IMR-90 (cell line): Measurements from ENCODE around the gene ALDH7A1. TPM values are rescaled to one million over a fixed set of nuclear protein-coding genes. Genes with fewer than 3 reads are reported as not detected.

Experiments used
- ATAC-seq: fragments of 200-7000 bp; cut with Tn5 transposase; 2 replicates; pipeline ENCODE4 v1.9.1; 2020; ENCODE audit warnings: low read depth, mild to moderate bottlenecking, moderate library complexity
- BruUV-seq: library from RNA; stranded (reverse); fragments of 400-500 nt; replicated peaks from 2 replicates; lab custom pipeline; 2021; lab: Mats Ljungman, UMichigan
- CTCF ChIA-PET: fragments of 300-600 bp; formaldehyde crosslinking; extraction: SDS; loops from one replicate; lab custom pipeline; 2021; ENCODE audit warnings: antibody characterized with exemption; lab: Yijun Ruan, JAX
- POLR2A ChIA-PET: fragments of 300-600 bp; sonication (Branson Sonifier 250); formaldehyde crosslinking; loops from one replicate; lab custom pipeline; 2022; ENCODE audit warnings: antibody characterized with exemption; ENCODE audit not compliant: unreplicated experiment; lab: Charles Lee
- DNase-seq: peaks from one replicate; pipeline ENCODE4 v3.0.0; 2013
- H2AFZ ChIP-seq: replicated peaks from 2 replicates; pipeline ENCODE3; 2013; ENCODE audit warnings: low read length, mild to moderate bottlenecking; ENCODE audit not compliant: poor library complexity
- H2AK5ac ChIP-seq: 2 replicates; pipeline ENCODE4 v1.6.1; 2013; ENCODE audit warnings: low read depth, low read length, inconsistent platforms
- H2AK9ac ChIP-seq: replicated peaks from 2 replicates; pipeline ENCODE3; 2013; ENCODE audit warnings: mild to moderate bottlenecking, low read depth, low read length, moderate library complexity; ENCODE audit not compliant: poor library complexity
- H2BK120ac ChIP-seq: 2 replicates; pipeline ENCODE4 v1.6.1; 2013; ENCODE audit warnings: low read depth, low read length, inconsistent platforms
- H2BK15ac ChIP-seq: 3 replicates; pipeline ENCODE4 v1.6.1; 2013; ENCODE audit warnings: low read depth, low read length, inconsistent platforms
- H2BK20ac ChIP-seq: 2 replicates; pipeline ENCODE4 v1.6.1; 2013; ENCODE audit warnings: low read depth, mild to moderate bottlenecking, inconsistent platforms, low read length, moderate library complexity
- H2BK5ac ChIP-seq: 2 replicates; pipeline ENCODE4 v1.6.1; 2013; ENCODE audit warnings: mild to moderate bottlenecking, low read depth, low read length, inconsistent platforms; ENCODE audit not compliant: poor library complexity, severe bottlenecking
- H3K14ac ChIP-seq: replicated peaks from 2 replicates; pipeline ENCODE4 v1.6.1; 2013; ENCODE audit warnings: low read depth, low read length, inconsistent platforms
- H3K18ac ChIP-seq: 2 replicates; pipeline ENCODE4 v1.6.1; 2013; ENCODE audit warnings: low read depth, low read length, control low read depth
- H3K23ac ChIP-seq: 2 replicates; pipeline ENCODE4 v1.6.1; 2013; ENCODE audit warnings: low read depth, low read length, inconsistent platforms
- H3K27ac ChIP-seq: 2 replicates; pipeline ENCODE4 v1.5.1; 2013; ENCODE audit warnings: mild to moderate bottlenecking, control low read depth, low read length; ENCODE audit not compliant: insufficient read depth
- H3K27me3 ChIP-seq: 2 replicates; pipeline ENCODE4 v1.6.1; 2013; ENCODE audit warnings: low read length; ENCODE audit not compliant: control insufficient read depth, insufficient read depth
- H3K36me3 ChIP-seq: 2 replicates; pipeline ENCODE4 v1.6.1; 2013; ENCODE audit warnings: low read length, mixed read lengths; ENCODE audit not compliant: control insufficient read depth, insufficient read depth
- H3K4ac ChIP-seq: 2 replicates; pipeline ENCODE4 v1.6.1; 2013; ENCODE audit warnings: low read depth, low read length, inconsistent platforms
- H3K4me1 ChIP-seq: 2 replicates; pipeline ENCODE4 v1.6.1; 2013; ENCODE audit warnings: low read length, mixed read lengths; ENCODE audit not compliant: control insufficient read depth, insufficient read depth
- H3K4me2 ChIP-seq: 2 replicates; pipeline ENCODE4 v1.6.1; 2013; ENCODE audit warnings: low read depth, mild to moderate bottlenecking, control low read depth, low read length, moderate library complexity
- H3K4me3 ChIP-seq: 2 replicates; pipeline ENCODE4 v1.5.1; 2013; ENCODE audit warnings: low read depth, mild to moderate bottlenecking, control low read depth, low read length, moderate library complexity; ENCODE audit not compliant: insufficient read depth
- H3K56ac ChIP-seq: 2 replicates; pipeline ENCODE4 v1.6.1; 2013; ENCODE audit warnings: low read length, inconsistent platforms; ENCODE audit not compliant: insufficient read depth; ENCODE audit errors: extremely low read depth
- H3K79me1 ChIP-seq, 2 experiments: 2 replicates each; pipeline ENCODE4 v1.6.1; 2013; ENCODE audit warnings: low read length in 2 of 2, inconsistent platforms in 1 of 2, low read depth in 1 of 2
- H3K9ac ChIP-seq: 2 replicates; pipeline ENCODE4 v1.6.1; 2013; ENCODE audit warnings: low read depth, low read length, control low read depth
- H3K9me1 ChIP-seq: 2 replicates; pipeline ENCODE4 v1.6.1; 2013; ENCODE audit warnings: low read length, inconsistent platforms; ENCODE audit not compliant: insufficient read depth
- H3K9me3 ChIP-seq: 2 replicates; pipeline ENCODE4 v1.6.1; 2013; ENCODE audit warnings: low read length; ENCODE audit not compliant: control insufficient read depth, insufficient read depth
- H4K20me1 ChIP-seq: 2 replicates; pipeline ENCODE4 v1.6.1; 2013; ENCODE audit warnings: low read length, inconsistent platforms; ENCODE audit not compliant: insufficient read depth
- H4K5ac ChIP-seq: 2 replicates; pipeline ENCODE4 v1.6.1; 2013; ENCODE audit warnings: mild to moderate bottlenecking, low read depth, low read length, control low read depth
- H4K8ac ChIP-seq, 2 experiments: 2 replicates each; pipeline ENCODE4 v1.6.1; 2013; ENCODE audit warnings: low read depth in 2 of 2, low read length in 2 of 2, control low read depth in 1 of 2, inconsistent platforms in 1 of 2
- H4K91ac ChIP-seq: 2 replicates; pipeline ENCODE4 v1.6.1; 2013; ENCODE audit warnings: low read depth, low read length, inconsistent platforms; ENCODE audit not compliant: insufficient read depth
- BHLHE40 ChIP-seq: fragments of 150-350 bp; IDR thresholded peaks from 2 replicates; pipeline ENCODE4 v1.6.1; 2016; ENCODE audit warnings: mild to moderate bottlenecking, low read depth, low read length
- CEBPB ChIP-seq: IDR thresholded peaks from 2 replicates; pipeline ENCODE4 v1.6.1; 2012; ENCODE audit warnings: low read depth, low read length, improper control_type of control experiment
- CHD1 ChIP-seq: IDR thresholded peaks from 2 replicates; pipeline ENCODE4 v1.6.1; 2012; ENCODE audit warnings: low read depth, low read length, improper control_type of control experiment
- ELK1 ChIP-seq: fragments of 150-350 bp; IDR thresholded peaks from 2 replicates; pipeline ENCODE4 v1.6.1; 2016; ENCODE audit warnings: low read depth, mild to moderate bottlenecking, low read length, moderate library complexity, borderline replicate concordance
- FOS ChIP-seq: fragments of 150-350 bp; IDR thresholded peaks from 2 replicates; pipeline ENCODE4 v1.6.1; 2016; ENCODE audit warnings: low read depth, low read length
- MAFK ChIP-seq: IDR thresholded peaks from 2 replicates; pipeline ENCODE4 v1.6.1; 2012; ENCODE audit warnings: low read depth, low read length, improper control_type of control experiment
- MAZ ChIP-seq: IDR thresholded peaks from 2 replicates; pipeline ENCODE4 v1.6.1; 2012; ENCODE audit warnings: low read depth, mild to moderate bottlenecking, low read length, improper control_type of control experiment, moderate library complexity, borderline replicate concordance
- MXI1 ChIP-seq: IDR thresholded peaks from 2 replicates; pipeline ENCODE4 v1.6.1; 2012; ENCODE audit warnings: low read depth, mild to moderate bottlenecking, low read length, moderate library complexity, borderline replicate concordance
- NFE2L2 ChIP-seq: fragments of 150-350 bp; IDR thresholded peaks from 2 replicates; pipeline ENCODE4 v1.6.1; 2016; ENCODE audit warnings: low read depth, mild to moderate bottlenecking, low read length
- POLR2A ChIP-seq: IDR thresholded peaks from 2 replicates; pipeline ENCODE4 v1.6.1; 2012; ENCODE audit warnings: mild to moderate bottlenecking, low read depth, low read length
- RAD21 ChIP-seq: IDR thresholded peaks from 2 replicates; pipeline ENCODE4 v1.6.1; 2012; ENCODE audit warnings: low read length, improper control_type of control experiment
- RCOR1 ChIP-seq: IDR thresholded peaks from 2 replicates; pipeline ENCODE4 v1.6.1; 2012; ENCODE audit warnings: mild to moderate bottlenecking, low read length, improper control_type of control experiment; ENCODE audit not compliant: insufficient replicate concordance
- RFX5 ChIP-seq: IDR thresholded peaks from 2 replicates; pipeline ENCODE4 v1.8.0; 2012; ENCODE audit warnings: low read depth, mild to moderate bottlenecking, low read length, moderate library complexity
- SMC3 ChIP-seq: fragments of 150-350 bp; IDR thresholded peaks from 2 replicates; pipeline ENCODE4 v1.6.1; 2016; ENCODE audit warnings: low read depth, mild to moderate bottlenecking, antibody characterized with exemption, low read length, moderate library complexity
- USF2 ChIP-seq: fragments of 150-350 bp; IDR thresholded peaks from 2 replicates; pipeline ENCODE4 v1.6.1; 2017; ENCODE audit warnings: mild to moderate bottlenecking, antibody characterized with exemption, low read length, low read depth
- WGBS, 2 experiments: methylation state at CpG; one replicate each; pipeline versions ENCODE4 v1.1.5 to v1.1.7; 2013; ENCODE audit warnings: missing lambda C conversion rate in 2 of 2; ENCODE audit not compliant: insufficient read length in 1 of 2; ENCODE audit errors: extremely low coverage in 2 of 2; 5-methylcytosine and 5-hydroxymethylcytosine counted together
- dilution Hi-C: fragments of 300-500 bp; cut with HindIII; formaldehyde crosslinking; loops from one replicate; pipeline ENCODE4 v1.14.3; 2018; ENCODE audit warnings: low sequenced_read_pairs; ENCODE audit not compliant: unreplicated experiment
- in situ Hi-C: fragments of 300-500 bp; cut with MboI; formaldehyde crosslinking; loops from 3 replicates; pipeline ENCODE4 v1.14.3; 2019; ENCODE audit warnings: low sequenced_read_pairs, inconsistent platforms, mixed read lengths
- intact Hi-C: fragments of 100-400 bp; cut with micrococcal nuclease; formaldehyde crosslinking; loops from 2 replicates; pipeline ENCODE4 v1.10.0; 2022
- polyA plus RNA-seq, 3 experiments: library from polyadenylated mRNA; depleted of rRNA; stranded (reverse); fragments of >200 nt; gene quantifications; 2 replicates each; pipeline ENCODE4 v1.2.3, GENCODE V29; 2012; ENCODE audit warnings: low replicate concordance in 1 of 3
- total RNA-seq: library from RNA; depleted of rRNA; stranded (reverse); fragments of >200 nt; gene quantifications from 2 replicates; pipeline ENCODE4 v1.2.3, GENCODE V29; 2012
- TF ChIP-seq, protein P1 (sequence below): conservative IDR thresholded peaks from 2 replicates; pipeline ENCODE4 v1.5.1; 2012; ENCODE audit warnings: mild to moderate bottlenecking, low read depth, low read length, improper control_type of control experiment

ALDH7A1 gene
- total and polyA plus RNA-seq, 2 of the 4 experiments (the other 2 are of a cell fraction), result 40.9 to 62.2 TPM

GRCh38 chr5:126568206-126568755 is 26.7 kb downstream of the ALDH7A1 start:
- TF ChIP-seq MAZ (no peak), POLR2A (no peak), RFX5 (no peak), CEBPB (no peak), CHD1 (no peak), FOS (no peak), MAFK (no peak), MXI1 (no peak), NFE2L2 (no peak), RCOR1 (no peak), RAD21 (no peak), USF2 (no peak), ELK1 (no peak), SMC3 (no peak), BHLHE40 (no peak)
- TF ChIP-seq, protein P1, sequence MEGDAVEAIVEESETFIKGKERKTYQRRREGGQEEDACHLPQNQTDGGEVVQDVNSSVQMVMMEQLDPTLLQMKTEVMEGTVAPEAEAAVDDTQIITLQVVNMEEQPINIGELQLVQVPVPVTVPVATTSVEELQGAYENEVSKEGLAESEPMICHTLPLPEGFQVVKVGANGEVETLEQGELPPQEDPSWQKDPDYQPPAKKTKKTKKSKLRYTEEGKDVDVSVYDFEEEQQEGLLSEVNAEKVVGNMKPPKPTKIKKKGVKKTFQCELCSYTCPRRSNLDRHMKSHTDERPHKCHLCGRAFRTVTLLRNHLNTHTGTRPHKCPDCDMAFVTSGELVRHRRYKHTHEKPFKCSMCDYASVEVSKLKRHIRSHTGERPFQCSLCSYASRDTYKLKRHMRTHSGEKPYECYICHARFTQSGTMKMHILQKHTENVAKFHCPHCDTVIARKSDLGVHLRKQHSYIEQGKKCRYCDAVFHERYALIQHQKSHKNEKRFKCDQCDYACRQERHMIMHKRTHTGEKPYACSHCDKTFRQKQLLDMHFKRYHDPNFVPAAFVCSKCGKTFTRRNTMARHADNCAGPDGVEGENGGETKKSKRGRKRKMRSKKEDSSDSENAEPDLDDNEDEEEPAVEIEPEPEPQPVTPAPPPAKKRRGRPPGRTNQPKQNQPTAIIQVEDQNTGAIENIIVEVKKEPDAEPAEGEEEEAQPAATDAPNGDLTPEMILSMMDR, result no peak
- no peaks in the 10 kb centered on the region for H3K9me3 ChIP-seq
- no peaks in the 10 kb centered on the region for H3K79me1 ChIP-seq
- no peak overlapping the region for H2AFZ ChIP-seq
- H2BK15ac ChIP-seq, result no peak overlapping the region
- no peak overlapping the region for H3K4ac ChIP-seq
- H3K56ac ChIP-seq, result no peak overlapping the region
- POLR2A ChIA-PET, result no interaction called here
- no peak overlapping the region for H3K27ac ChIP-seq
- no peak for ATAC-seq
- H3K4me3 ChIP-seq, result no peak overlapping the region
- DNase-seq, result no peak
- dilution Hi-C loops, result no loop called here
- no peak overlapping the region for H3K18ac ChIP-seq
- H3K9ac ChIP-seq, result no peak overlapping the region
- no peak overlapping the region for H2BK120ac ChIP-seq
- no peak overlapping the region for H4K5ac ChIP-seq
- no peaks in the 10 kb centered on the region for H3K4me1 ChIP-seq
- no peak overlapping the region for H3K4me2 ChIP-seq
- H4K91ac ChIP-seq, result no peak overlapping the region
- no TSS peak for BruUV-seq
- no CpG with 5 or more reads among the region's 4 CpGs for WGBS, 2 experiments
- no peak overlapping the region for H2AK9ac ChIP-seq
- H3K36me3 ChIP-seq, result peaks cover 15% of the 10 kb centered on the region
- H4K20me1 ChIP-seq, result no peaks in the 10 kb centered on the region
- no peak overlapping the region for H2AK5ac ChIP-seq
- intact Hi-C loops, result no loop called here
- CTCF ChIA-PET, result interaction anchor here (0.6 kb wide), 1 partner anchor 183 kb away, joined by 3 read pairs; no protein-coding TSS in a partner anchor
- H2BK20ac ChIP-seq, result no peak overlapping the region
- H2BK5ac ChIP-seq, result no peak overlapping the region
- no peak overlapping the region for H3K14ac ChIP-seq
- no peaks in the 10 kb centered on the region for H3K27me3 ChIP-seq
- in situ Hi-C loops, result no loop called here
- H3K9me1 ChIP-seq, result no peaks in the 10 kb centered on the region
- no peak overlapping the region for H4K8ac ChIP-seq
- no peak overlapping the region for H3K23ac ChIP-seq
